ENCODE results near the gene SUPV3L1.
"Not testable (repeated sequence)": the region's sequence is repeated elsewhere in the genome, so short reads cannot be mapped to it uniquely, and the experiment has no call there.

SUPV3L1 gene

DNA sequence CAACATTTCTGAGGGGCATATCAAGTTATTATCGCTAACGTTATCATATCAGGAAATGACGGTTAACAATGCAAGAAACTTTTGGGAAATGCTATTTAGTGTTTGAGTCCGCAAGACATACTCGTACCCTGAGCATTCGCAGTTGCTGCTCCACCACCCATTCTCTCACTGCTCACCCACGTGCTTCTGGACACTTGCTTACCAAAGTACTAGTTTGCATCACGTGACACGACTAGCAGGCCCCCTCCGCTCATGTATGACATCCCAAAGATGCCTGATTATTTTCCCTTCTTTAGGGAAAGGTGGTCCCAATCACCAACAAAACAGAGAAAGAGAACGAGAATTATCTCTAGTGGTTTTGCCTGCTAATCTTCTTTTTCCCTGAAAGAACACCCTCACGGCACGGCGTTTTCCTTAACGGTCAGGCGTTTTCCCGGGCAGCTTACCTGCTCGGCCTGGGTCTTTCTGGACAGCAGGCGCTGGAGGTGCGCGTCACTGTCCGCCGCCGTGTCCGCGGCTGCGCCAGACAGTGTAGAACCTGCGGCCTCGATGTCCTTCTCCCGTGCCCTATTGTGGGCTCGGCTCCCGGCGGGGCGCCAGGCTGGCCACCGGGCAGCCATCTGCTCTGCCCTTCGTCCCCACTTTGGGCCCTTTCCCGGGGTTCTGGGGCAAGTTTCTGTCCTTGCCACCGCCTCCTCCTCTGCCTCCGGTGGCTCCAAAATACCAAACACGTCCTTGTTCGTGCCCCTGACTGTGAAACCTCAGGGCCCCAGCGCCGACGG, at the start of gene SUPV3L1:
Gene SUPV3L1 (plus strand): TSS at position 492 of the 782 bp plus-strand sequence. CDS start 58 bp downstream, at position 550.
- DNase-seq (ENCODE audit: low spot score) = peak; percentile 83

DNA sequence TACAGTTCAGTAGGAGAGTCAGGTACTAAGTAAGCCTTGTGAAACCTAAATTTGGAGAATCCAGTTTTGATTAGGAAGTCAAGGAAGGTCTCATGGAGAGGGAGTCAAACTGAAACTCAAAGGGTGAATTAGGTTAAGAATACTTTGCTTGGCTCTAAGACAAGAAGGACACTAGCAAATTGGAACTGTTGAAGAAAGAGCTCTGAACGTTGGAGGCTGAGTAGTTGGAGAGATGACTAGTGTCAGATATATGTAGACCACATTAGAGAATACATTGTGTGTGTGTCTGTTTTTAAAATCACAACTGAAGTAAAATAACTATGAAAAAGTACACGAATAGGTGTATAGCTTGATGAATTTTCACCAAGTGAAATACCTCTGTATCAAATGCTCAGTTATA, 49.8 kb upstream of the SUPV3L1 start:
- no peak for DNase-seq (ENCODE audit: low spot score)

DNA sequence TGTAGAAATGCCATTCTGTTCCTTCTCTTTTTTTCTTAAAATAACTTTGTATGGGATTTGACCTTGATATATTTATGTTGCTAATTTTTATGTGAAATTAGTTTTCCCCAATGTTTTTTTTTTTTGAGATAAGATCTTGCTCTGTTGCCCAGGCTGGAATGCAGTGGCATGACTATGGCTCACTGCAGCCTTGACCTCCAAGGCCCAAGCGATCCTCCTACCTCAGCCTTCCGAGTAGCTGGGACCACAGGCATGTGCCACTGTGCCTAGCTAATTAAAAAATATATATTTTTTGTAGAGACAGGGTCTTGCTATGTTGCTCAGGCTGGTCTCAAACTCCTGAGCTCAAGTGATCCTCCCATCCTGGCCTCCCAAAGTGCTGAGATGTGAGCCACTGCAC, 40.1 kb upstream of the SUPV3L1 start:
- DNase-seq (ENCODE audit: low spot score) = no peak

DNA sequence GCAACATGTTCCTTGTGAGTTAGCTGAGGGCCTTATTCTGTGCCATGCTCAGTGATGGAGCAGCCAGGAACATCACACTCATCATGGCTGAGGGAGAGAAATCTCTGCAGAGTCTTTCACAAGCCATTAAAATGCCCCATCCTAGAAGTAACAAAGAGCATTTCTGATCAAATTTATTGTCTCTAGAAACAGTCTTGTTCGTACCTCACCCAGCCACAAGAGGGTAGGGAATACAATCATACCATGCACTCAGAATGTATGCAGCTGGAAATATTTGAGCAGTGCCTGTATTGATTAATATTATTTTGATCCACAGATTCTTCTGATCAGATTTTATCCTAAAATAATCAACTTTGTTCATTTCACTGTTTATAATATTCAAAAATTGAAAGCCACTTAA, 38.7 kb upstream of the SUPV3L1 start:
- DNase-seq (ENCODE audit: low spot score) = no peak

DNA sequence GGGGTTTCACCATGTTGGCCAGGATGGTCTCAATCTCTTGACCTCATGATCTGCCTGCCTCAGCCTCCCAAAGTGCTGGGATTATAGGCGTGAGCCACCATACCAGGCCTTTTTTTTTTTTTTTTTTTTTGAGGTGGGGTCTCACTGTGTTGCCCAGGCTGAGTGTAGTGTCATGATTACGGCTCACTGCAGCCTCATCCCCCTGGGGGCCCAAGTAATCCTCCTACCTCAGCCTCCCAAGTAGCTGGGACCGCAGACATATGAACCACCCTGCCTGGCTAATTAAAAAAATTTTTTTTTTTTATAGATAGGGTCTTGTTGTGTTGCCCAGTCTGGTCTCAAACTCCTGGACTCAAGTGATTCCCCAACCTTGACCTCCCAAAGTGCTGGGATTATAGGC, 38.0 kb upstream of the SUPV3L1 start:
- not testable (repeated sequence) for DNase-seq (ENCODE audit: low spot score)

DNA sequence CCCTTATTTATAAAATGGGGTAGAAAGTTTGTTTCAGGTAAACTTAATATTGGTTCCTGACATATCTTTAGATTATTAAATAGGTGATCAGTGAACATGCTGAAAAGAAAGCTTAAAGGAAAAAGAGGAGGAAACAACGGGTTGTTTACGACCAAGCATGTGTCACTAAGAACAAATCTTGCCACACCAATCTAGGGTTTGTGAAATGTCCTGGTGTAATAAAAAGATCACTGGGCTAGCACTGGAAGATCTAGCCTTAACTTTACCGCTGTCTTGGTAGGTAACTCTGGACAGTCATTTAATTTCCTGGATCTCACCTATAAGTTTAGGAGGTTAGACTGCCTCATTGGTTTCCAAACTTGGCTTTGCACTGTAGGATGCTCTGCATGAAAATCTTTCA, 37.1 kb upstream of the SUPV3L1 start:
- no peak for DNase-seq (ENCODE audit: low spot score)

DNA sequence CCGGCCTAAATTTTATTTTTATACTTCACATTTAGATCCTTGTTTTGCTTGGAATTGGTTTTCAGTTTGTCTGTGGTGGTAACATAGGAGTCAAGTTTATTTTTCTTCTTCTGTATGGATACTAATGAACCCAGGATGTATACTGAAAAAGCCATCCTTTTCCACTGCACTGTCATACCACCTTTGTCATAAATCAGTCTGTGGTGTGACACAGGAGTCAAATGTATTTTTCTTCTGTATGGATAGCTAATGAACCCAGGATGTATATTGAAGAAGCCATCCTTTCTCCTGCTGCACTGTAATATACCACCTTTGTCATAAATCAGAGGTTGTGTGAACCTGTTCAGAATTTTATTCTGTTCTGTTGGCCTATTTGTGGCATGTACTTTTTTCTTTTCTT, 34.7 kb upstream of the SUPV3L1 start:
- DNase-seq (ENCODE audit: low spot score) = no peak

DNA sequence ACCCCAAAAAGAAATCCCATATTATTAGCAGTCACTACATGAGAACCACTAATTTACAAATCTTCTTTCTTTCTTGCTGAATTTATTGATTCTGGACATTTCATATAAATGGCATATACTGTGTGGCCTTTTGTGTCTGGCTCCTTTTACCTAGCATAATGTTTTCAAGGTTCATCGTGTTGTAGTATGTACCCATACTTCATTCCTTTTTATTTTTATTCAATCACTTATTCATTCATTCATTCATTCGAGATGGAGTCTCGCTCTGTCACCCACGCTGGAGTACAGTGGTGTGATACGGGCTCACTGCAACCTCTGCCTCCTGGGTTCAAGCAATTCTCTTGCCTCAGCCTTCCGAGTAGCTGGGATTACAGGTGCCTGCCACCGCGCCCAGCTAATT, 34.2 kb upstream of the SUPV3L1 start:
- no peak for DNase-seq (ENCODE audit: low spot score)

DNA sequence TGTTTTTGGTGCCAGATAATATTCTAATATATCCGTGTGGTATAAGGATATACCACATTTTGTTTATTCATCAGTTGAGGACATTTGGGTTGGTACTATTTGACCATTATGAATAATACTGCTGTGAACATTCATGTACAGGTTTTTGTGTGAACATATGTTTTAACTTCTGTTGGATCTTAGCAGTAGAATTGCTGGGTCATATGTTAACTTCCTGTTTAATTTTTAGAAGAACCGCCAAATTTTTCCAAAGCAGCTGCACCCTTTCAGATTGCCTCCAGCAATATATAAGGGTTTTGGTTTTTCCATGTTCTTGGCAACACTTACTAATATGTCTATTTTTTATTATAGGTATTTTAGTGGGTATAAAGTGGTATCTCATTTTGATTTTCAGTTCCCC, 33.3 kb upstream of the SUPV3L1 start:
- DNase-seq (ENCODE audit: low spot score) = no peak

DNA sequence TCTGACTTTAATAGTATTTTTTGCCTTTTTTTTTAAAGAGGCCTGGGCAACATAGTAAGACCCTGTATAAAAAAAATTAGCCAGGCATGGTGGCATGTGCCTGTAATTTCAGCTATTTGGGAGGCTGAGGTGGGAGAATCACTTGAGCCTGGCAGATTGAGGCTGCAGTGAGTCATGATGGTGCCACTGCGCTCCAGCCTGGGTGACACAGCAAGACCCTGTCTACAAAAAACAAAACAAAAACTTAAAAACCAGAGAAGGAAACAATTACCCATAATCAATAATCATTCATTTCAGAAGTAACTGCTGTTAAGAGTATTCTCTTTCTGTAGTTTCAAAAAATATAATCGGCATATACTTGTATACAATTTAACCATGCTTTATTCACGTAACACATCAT, 28.1 kb upstream of the SUPV3L1 start:
- no peak for DNase-seq (ENCODE audit: low spot score)

DNA sequence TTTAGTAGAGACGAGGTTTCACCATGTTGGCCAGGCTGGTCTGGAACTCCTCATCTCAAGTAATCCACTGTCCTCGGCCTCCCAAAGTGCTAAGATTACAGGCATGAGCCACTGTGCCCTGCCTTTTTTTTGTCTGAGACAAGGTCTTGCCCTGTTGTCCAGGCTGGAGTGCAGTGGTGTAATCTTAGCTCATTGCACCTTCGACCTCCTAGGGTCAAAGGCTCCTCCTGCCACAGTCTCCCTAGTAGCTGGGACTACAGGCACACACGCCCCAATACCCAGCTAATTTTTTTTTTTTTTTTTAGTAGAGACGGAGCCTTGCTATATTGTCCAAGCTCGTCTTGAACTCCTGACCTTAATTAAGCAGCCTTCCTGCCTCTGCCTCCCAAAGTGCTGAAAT, 26.8 kb upstream of the SUPV3L1 start:
- no peak for DNase-seq (ENCODE audit: low spot score)

DNA sequence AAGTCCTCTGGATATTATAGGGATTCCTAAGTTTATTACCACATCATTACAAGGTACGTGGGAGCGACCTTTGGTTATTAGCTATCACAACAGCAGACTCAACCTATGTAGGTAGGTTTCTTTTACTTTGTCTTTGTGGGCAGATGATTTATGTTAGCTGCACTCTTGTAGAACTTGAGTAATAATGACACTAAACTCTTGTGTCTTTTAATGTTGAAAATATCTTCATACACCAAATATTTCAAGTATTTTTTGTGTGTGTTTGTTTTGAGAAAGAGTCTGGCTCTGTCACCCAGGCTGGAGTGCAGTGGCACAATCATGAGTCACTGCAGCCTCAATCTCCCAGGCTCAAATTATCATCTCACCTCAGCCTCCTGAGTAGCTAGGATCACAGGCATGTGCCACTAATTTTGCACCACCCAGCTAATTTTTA, 19.2 kb upstream of the SUPV3L1 start:
- DNase-seq (ENCODE audit: low spot score) = no peak

DNA sequence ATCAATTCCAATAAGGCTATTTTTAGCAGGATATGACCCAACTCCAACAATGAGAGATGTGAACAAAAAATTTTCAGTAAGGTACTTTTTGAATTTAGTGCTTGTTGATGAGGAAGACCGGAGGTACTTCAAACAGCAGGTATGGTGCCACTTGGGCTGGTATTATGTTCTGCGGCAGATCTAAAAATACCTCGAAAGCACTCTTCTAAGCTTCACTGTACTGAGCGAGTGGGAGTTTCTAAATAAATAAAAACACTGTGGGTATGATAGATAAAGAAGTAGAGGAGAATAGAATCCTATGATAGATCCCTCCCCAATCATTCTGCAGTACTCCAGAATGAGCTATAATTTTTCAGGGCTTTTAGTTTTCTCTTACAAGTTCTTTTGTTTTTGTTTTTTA, 11.5 kb upstream of the SUPV3L1 start:
- DNase-seq (ENCODE audit: low spot score) = no peak

DNA sequence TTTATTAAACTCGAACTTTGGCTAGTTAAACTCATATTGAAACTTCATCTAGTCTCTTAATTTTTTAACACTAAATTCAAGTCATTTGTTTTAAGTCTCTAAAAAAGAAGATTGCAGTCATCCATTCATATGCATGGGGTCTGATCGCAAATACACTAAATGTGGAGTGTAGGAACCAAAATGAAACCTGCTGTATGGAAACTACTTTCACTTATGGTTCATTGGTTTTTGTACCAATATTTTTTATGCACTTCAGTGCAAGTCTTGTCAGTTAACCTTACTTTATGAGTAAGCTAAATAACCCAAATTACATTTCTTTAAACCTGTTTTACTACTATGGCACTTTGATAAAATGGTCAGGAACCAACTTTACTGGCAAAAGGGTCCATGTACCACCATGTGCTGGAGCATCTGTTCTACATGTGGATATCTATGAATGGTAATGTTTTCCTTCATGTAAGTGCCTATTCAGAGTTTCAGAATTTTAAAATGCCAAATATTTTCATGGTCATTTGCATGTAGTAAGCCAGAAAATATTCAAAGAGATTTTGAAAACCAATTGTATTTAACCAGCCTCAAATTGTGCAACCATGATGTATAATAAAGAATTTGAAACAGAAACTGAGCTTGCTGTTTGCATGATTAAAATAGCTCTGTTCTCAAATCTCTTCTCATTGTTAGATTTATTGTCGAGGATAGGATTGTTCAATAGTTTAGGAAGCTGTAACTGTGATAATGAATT, 7.6 kb upstream of the SUPV3L1 start:
- DNase-seq (ENCODE audit: low spot score) = no peak

DNA sequence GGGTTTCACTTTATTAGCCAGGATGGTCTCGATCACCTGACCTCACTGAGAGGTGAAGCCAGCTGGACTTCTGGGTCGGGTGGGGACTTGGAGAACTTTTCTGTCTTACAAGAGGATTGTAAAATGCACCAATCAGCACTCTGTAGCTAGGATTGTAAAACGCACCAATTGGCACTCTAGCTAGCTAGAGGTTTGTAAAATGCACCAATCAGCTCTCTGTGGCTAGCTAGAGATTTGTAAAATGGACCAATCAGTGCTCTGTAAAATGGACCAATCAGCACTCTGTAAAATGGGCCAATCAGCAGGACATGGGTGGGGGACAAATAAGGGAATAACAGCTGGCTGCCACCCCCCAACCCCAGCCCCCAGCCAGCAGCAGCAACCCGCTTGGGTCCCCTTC, 4.7 kb upstream of the SUPV3L1 start:
- DNase-seq (ENCODE audit: low spot score) = not testable (repeated sequence)

DNA sequence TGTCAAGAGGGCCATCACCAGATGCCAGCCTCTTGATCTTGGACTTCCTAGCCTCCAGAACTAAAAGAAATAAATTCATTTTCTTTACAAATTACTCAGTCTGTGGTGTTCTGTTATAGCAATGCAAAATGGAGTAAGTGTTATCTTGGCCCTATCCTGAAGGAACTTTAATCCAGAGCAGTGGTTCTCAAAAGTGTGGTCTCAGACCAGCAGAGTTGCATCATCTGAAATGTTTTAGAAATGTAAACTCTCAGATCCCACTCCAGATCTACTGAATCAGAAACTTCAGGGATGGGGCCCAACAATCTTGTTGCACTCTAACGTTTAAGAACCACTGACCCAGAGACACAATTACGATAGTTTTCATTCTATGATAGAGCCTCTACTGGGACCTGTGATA, 3.2 kb upstream of the SUPV3L1 start:
- DNase-seq (ENCODE audit: low spot score) = no peak

DNA sequence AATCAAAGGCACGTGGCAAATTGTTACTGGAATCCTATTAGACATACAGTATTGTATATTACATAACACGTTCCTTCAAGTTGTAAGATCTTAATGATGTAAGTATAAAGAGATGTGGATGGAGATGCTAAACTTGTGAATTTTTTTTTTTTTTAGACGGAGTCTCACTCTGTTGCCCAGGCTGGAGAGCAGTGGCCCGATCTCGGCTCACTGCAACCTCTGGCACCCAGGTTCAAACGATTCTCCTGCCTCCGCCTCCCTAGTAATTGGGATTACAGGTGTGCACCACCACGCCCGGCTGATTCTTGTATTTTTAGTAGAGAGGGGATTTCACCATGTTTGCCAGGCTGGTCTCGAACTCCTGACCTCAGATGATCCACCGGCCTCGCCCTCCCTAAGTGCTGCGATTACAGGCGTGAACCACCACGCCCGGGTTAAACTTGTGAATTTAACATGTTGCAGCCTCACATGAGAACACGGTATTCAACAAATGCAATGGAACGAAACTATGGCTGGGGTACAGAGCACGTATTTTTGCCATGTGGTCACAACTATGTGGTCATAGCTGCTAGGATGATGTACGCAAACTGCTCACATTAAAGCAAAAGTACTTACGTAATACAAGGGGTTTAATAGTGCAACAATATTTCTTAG, 818 bp upstream of the SUPV3L1 start:
- peak; percentile 8 for DNase-seq (ENCODE audit: low spot score)

DNA sequence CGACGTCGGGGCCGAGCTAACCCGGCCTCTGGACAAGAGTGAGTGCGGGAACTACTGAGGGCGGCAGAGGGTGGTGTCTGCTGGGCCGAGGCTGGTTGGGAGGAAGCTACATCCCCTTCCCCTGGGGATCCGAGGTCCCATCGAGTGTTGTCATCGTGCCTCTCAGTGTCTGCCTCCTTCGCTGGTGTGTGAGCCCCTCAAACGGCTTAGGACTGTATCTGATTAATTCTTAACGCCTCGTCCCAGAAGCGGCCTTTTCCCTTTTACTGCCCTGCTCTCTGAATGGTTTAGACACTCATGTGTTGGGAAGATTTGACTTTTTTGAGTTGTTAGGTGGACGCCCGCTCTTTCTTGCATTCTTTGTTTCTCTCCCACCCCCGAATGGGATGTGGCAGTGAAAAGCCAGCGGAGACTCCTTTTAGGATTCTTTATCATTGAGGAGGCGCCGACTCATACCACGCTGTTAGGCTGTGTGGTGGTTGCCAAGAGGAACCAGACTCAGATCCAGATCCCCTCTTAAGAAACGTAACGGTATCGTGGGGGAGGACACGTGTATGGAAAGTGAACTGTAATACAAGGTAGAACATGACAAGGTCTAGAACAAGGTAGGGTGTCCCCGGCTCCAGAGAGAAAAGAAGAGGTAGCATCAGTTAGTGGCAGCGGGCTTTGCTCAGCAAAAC, 631 bp downstream of the SUPV3L1 start:
- DNase-seq (ENCODE audit: low spot score) = peak; percentile 12

DNA sequence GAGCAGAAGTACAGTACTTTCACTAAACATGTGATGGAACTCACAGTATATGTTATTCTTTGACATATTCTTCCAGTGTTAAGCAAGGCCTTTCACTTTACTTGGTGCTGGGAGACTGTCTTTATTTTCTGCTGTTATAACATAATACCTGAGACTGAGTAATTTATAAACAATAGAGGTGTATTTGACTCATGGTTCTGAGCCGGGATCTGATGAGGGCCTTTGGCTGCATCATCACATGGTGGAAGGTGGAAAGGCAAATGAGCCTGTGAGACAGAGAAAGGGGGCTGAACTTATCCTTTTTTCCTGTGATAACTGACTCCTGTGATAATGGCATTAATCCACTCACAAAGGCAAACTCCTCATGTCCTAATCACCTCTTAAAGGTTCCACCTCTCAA, 1.4 kb downstream of the SUPV3L1 start:
- no peak for DNase-seq (ENCODE audit: low spot score)

DNA sequence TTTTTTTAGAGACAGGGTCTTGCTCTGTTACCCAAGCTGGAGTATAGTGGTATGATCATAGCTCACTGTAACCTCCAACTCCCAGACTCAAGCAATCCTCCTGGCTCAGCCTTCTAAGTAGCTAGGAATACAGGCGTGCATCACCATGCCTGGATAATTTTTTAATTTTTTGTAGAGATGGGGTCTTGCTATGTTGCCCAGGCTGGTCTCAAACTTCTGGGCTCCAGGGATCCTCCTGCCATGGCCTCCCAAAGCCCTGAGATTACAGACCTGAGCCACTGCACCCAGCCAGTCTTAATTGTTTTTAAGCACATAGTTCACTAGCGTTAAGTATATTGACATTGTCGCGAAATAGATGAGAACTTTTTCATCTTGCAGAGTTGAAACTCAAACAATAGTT, 2.0 kb downstream of the SUPV3L1 start:
- no peak for DNase-seq (ENCODE audit: low spot score)

DNA sequence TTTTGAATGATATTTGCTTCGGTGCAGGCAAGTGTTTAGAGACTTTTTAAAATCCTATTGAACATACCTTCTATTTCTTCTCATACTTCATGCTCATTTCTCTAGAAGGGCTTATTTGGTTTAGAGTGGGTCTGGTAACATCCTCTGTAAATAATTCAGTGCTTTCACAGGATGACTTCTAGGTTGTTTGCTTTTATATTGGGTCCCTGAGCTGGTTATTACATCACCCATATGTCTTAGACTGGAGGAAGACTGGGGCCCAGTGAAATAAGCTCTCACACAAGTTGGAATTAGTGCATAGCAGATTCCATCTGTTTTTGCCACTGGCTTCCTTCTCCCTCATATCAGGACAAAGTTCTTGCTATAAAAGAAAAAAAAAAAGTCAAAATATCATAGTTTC, 6.5 kb downstream of the SUPV3L1 start:
- no peak for DNase-seq (ENCODE audit: low spot score)

DNA sequence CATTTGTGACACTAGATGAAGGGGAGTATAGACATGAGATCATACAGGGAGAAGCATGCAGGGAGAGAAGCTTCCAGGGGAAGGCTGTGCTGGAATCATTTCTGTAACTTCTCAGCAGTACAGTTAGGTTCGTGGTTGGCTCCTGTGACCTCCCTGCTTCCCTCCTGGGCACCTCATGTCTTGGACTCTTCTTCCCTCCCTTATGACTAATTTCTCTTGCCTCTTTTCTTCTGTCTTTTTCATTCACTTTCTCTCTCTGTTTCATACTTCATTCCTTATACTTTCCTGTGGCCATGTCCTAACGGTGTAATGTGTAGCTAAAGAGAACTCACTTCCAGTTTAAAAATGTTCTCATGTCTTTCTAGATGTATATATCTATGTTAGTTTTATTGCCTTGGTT, 21.0 kb downstream of the SUPV3L1 start:
- no peak for DNase-seq (ENCODE audit: low spot score)

DNA sequence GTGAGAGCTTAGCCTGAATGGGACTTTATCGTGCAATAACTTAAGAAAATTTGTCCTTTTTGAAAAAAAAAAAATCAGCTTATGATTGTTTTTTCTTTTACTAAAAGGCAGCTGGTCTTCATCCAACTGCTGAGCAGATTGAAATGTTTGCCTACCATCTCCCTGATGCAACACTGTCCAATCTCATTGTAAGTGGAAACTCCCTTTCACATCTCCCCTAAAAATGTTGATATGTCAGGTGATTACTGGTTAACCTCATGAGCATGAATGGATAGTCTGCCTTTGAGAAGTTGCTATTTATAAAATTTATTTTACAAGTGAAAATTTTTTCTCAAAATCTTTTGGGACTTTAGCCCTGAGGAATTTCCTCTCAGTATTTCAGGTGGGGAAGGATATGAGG, 22.3 kb downstream of the SUPV3L1 start:
- DNase-seq (ENCODE audit: low spot score) = no peak

All from HuH-7 (cell line).